Measurements from ENCODE around the gene DCAF8.

The DCAF8 gene

DNA sequence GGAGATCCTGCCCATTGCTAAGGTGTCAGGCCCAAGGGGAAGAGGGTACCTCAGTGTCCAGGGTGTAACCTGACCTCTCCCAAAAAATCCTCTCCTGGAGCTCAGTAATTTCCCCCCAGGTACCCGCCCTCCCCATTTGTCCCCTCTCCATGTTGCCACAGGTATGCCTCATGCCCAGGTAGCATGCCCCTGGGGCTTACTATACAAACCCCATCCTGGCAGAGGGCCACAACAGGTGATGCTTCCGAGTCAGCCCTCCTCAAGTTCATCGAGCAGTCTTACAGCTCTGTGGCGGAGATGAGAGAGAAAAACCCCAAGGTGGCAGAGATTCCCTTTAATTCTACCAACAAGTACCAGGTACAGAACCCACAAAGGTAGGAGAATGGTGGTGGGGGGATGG is 95.3 kb downstream of the DCAF8 start:
- no peak overlapping the region for H3K4me2 ChIP-seq (ENCODE audit: low read depth, low read length, poor library complexity, severe bottlenecking)
- no peaks in the 10 kb centered on the region for H3K9me2 ChIP-seq (replicated peaks; ENCODE audit: low read depth, low read length)
- H3K4me1 ChIP-seq (ENCODE audit: insufficient read depth, low read length, poor library complexity, severe bottlenecking): peaks cover 24% of the 10 kb centered on the region

DNA sequence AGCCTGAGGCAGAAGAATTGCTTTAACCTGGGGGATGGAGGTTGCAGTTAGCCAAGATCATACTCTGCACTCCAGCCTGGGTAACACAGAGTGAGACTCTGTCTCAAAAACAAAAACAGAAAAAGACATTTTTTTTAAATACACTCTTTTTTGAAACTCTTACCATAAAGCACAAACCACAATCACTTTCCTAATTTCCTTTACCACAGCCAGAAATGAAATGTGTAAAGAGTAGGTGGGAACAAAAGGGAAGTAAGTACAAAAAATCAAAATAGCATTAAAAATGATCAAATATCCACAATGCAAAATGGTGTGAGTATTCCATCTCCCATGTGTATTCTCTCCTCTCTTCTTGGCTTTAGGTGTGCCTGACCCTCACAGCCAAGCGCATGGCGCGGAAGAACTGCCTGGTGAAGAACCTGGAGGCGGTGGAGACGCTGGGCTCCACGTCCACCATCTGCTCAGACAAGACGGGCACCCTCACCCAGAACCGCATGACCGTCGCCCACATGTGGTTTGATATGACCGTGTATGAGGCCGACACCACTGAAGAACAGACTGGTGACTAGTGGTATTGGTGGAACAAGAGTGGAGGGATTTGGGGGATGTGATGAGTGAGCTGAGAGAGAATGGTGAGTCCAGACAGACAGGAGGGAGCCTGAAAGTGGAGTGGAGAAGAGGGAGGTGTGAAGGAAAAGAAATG is 96.0 kb downstream of the DCAF8 start:
- Histone ChIP-seq H3K4me2 (ENCODE audit: low read depth, low read length, poor library complexity, severe bottlenecking) (no peak overlapping the region), H3K9me3 (ENCODE audit: insufficient read depth, low read depth, low read length) (no peaks in the 10 kb centered on the region), H3K4me3 (ENCODE audit: low read length, poor library complexity, severe bottlenecking) (no peak overlapping the region), H3K9ac (ENCODE audit: low read depth, low read length, poor library complexity, severe bottlenecking) (no peak overlapping the region), H3K79me2 (ENCODE audit: insufficient read depth, low read length) (no peaks in the 10 kb centered on the region), H3K27me3 (ENCODE audit: insufficient read depth, low read length, poor library complexity, severe bottlenecking) (no peaks in the 10 kb centered on the region), H2AFZ (ENCODE audit: low read length) (no peak overlapping the region), H3F3A (ENCODE audit: low read depth) (0 out of 2 replicates have a peak, but pooled peaks cover 6% of the 10 kb centered on the region), H3K9me2 (replicated peaks; ENCODE audit: low read depth, low read length) (no peaks in the 10 kb centered on the region), H3K36me3 (ENCODE audit: insufficient read depth, low read length) (no peaks in the 10 kb centered on the region), H4K20me1 (ENCODE audit: insufficient read depth, low read length, poor library complexity, severe bottlenecking) (no peaks in the 10 kb centered on the region), H3K4me1 (ENCODE audit: insufficient read depth, low read length, poor library complexity, severe bottlenecking) (peaks cover 24% of the 10 kb centered on the region)
- TF ChIP-seq, protein P1, sequence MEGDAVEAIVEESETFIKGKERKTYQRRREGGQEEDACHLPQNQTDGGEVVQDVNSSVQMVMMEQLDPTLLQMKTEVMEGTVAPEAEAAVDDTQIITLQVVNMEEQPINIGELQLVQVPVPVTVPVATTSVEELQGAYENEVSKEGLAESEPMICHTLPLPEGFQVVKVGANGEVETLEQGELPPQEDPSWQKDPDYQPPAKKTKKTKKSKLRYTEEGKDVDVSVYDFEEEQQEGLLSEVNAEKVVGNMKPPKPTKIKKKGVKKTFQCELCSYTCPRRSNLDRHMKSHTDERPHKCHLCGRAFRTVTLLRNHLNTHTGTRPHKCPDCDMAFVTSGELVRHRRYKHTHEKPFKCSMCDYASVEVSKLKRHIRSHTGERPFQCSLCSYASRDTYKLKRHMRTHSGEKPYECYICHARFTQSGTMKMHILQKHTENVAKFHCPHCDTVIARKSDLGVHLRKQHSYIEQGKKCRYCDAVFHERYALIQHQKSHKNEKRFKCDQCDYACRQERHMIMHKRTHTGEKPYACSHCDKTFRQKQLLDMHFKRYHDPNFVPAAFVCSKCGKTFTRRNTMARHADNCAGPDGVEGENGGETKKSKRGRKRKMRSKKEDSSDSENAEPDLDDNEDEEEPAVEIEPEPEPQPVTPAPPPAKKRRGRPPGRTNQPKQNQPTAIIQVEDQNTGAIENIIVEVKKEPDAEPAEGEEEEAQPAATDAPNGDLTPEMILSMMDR (conservative IDR thresholded peaks at IDR 0.05; ENCODE audit: low read length): no peak
- TF ChIP-seq EZH2phosphoT487 (IDR thresholded peaks at IDR 0.05; ENCODE audit: borderline replicate concordance): no peak

More for the DNA sequence above, 95.3 kb downstream of the DCAF8 start:
- no peaks in the 10 kb centered on the region for H3K9me3 ChIP-seq (ENCODE audit: insufficient read depth, low read depth, low read length)
- H3K4me3 ChIP-seq (ENCODE audit: low read length, poor library complexity, severe bottlenecking): no peak overlapping the region
- 0 out of 2 replicates have a peak, but pooled peaks cover 6% of the 10 kb centered on the region for H3F3A ChIP-seq (ENCODE audit: low read depth)
- no peak overlapping the region for H3K9ac ChIP-seq (ENCODE audit: low read depth, low read length, poor library complexity, severe bottlenecking)
- no peaks in the 10 kb centered on the region for H3K79me2 ChIP-seq (ENCODE audit: insufficient read depth, low read length)
- H2AFZ ChIP-seq (ENCODE audit: low read length): no peak overlapping the region
- no peaks in the 10 kb centered on the region for H4K20me1 ChIP-seq (ENCODE audit: insufficient read depth, low read length, poor library complexity, severe bottlenecking)
- no peaks in the 10 kb centered on the region for H3K27me3 ChIP-seq (ENCODE audit: insufficient read depth, low read length, poor library complexity, severe bottlenecking)
- H3K36me3 ChIP-seq (ENCODE audit: insufficient read depth, low read length): no peaks in the 10 kb centered on the region
- TF ChIP-seq EZH2phosphoT487 (IDR thresholded peaks at IDR 0.05; ENCODE audit: borderline replicate concordance): no peak
- TF ChIP-seq, protein P1 (conservative IDR thresholded peaks at IDR 0.05; ENCODE audit: low read length): no peak

Measured in Loucy (cell line).